ENCODE data around the gene FTH1. TPM values are rescaled to one million over a fixed set of nuclear protein-coding genes. Genes with fewer than 3 reads are reported as not detected.

The FTH1 gene
- total RNA-seq, 4 donors from 2014 or later: 1,945 to 2,292 (median 2,070) TPM

GRCh38 chr11:61950035-61950547 is 17.3 kb downstream of the FTH1 start, which contains the start of gene BEST1:
BEST1 (plus strand) TSS chr11:61950351; CDS start chr11:61951807, 1,456 bp downstream.
- WGBS, 2 donors (ENCODE audit: low coverage in 1 of 2): 100% methylated on average over 1 of the region's 8 CpGs
- no peak for ATAC-seq
- peaks cover 26% of the 10 kb centered on the region for H3K27me3 ChIP-seq
- no peak within 1 kb of the TSS for H3K4me3 ChIP-seq
- no peaks in the 10 kb centered on the region for H3K9me3 ChIP-seq
- peaks cover 0 to 37% (median 11%) of the 10 kb centered on the region in 3 donors for H3K4me1 ChIP-seq
- no peak for TF ChIP-seq POLR2A (IDR thresholded peaks at IDR 0.05)
- no peak for TF ChIP-seq CTCF (IDR thresholded peaks at IDR 0.05)
- no peak for TF ChIP-seq EP300 (IDR thresholded peaks at IDR 0.05)
- TF ChIP-seq POLR2AphosphoS5 (IDR thresholded peaks at IDR 0.05): no peak
- H3K36me3 ChIP-seq: no peaks in the 10 kb centered on the region
- H3K27ac ChIP-seq: peak within 1 kb of the TSS in 3 of 4 donors; percentile 62 to 71 (median 69)

- Histone ChIP-seq H3K36me3 (no peaks in the 10 kb centered on the region), H3K27ac (peak overlapping the region in 3 of 4 donors; percentile 62 to 71 (median 69)), H3K4me1 (peaks cover 0 to 30% (median 11%) of the 10 kb centered on the region in 3 donors), H3K27me3 (peaks cover 19% of the 10 kb centered on the region), H3K4me3 (no peak overlapping the region), H3K9me3 (no peaks in the 10 kb centered on the region)
- peak; percentile 90 for ATAC-seq
- WGBS, 2 donors (ENCODE audit: low coverage in 1 of 2): 27 to 45% methylated on average over 5 to 7 of the region's 9 CpGs
- TF ChIP-seq POLR2AphosphoS5 (IDR thresholded peaks at IDR 0.05): no peak
- no peak for TF ChIP-seq POLR2A (IDR thresholded peaks at IDR 0.05)
- no peak for TF ChIP-seq EP300 (IDR thresholded peaks at IDR 0.05)
- no peak for TF ChIP-seq CTCF (IDR thresholded peaks at IDR 0.05)
Observed at GRCh38 chr11:61949169-61950034, 18.0 kb downstream of the FTH1 start.

GRCh38 chr11:61948505-61948904 is 18.9 kb downstream of the FTH1 start:
- Histone ChIP-seq H3K27ac (no peak overlapping the region), H3K9me3 (no peaks in the 10 kb centered on the region), H3K27me3 (peaks cover 10% of the 10 kb centered on the region), H3K4me1 (peaks cover 0 to 25% (median 11%) of the 10 kb centered on the region in 3 donors), H3K36me3 (no peaks in the 10 kb centered on the region), H3K4me3 (no peak overlapping the region)
- WGBS, 2 donors (ENCODE audit: low coverage in 1 of 2): 74 to 88% methylated on average over 3 to 7 of the region's 7 CpGs
- ATAC-seq: no peak
- no peak for TF ChIP-seq CTCF (IDR thresholded peaks at IDR 0.05)
- no peak for TF ChIP-seq POLR2AphosphoS5 (IDR thresholded peaks at IDR 0.05)
- TF ChIP-seq POLR2A (IDR thresholded peaks at IDR 0.05): no peak
- no peak for TF ChIP-seq EP300 (IDR thresholded peaks at IDR 0.05)

GRCh38 chr11:61947486-61948210 is 19.8 kb downstream of the FTH1 start:
- Histone ChIP-seq H3K27me3 (peaks cover 5% of the 10 kb centered on the region), H3K36me3 (no peaks in the 10 kb centered on the region), H3K27ac (peak overlapping the region in 2 of 4 donors; percentile 16 to 40), H3K4me3 (no peak overlapping the region), H3K9me3 (no peaks in the 10 kb centered on the region), H3K4me1 (peaks cover 0 to 25% (median 11%) of the 10 kb centered on the region in 3 donors)
- 4 to 5% methylated on average over 3 to 4 of the region's 8 CpGs for WGBS, 2 donors (ENCODE audit: low coverage in 1 of 2)
- ATAC-seq: peak; percentile 72
- TF ChIP-seq POLR2AphosphoS5 (IDR thresholded peaks at IDR 0.05) (peak; percentile 70), POLR2A (IDR thresholded peaks at IDR 0.05) (no peak), CTCF (IDR thresholded peaks at IDR 0.05) (peak; percentile 89 to 96 (median 94))
